GM18511 (cell line): ENCODE data around the gene CAMK1G.

Experiments
- ATAC-seq: cut with Tn5 transposase; IDR thresholded peaks from one replicate; pipeline ENCODE4 v1.9.1; 2021; ENCODE audit warnings: mild to moderate bottlenecking, moderate library complexity; ENCODE audit not compliant: unreplicated experiment

The CAMK1G gene

DNA sequence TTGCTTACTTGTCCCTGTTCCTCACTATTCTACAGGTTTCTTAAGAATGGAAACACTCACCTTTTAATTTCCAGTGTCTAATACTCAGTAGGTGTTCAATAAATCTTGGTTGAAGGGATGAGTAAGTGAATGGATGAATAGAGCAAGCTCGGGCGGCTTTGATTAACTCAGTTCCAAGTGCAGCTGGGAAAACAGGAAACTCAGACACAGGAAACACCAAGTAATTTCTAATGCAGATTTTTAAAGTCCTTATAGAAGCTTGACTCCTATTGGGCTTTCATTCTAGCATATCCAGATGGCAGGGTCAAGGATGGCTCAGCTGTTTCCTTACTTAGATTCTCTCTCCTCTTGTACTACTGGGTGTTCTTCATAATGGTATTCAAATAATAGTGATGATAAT, 14.0 kb downstream of the CAMK1G start:
- no peak for ATAC-seq

DNA sequence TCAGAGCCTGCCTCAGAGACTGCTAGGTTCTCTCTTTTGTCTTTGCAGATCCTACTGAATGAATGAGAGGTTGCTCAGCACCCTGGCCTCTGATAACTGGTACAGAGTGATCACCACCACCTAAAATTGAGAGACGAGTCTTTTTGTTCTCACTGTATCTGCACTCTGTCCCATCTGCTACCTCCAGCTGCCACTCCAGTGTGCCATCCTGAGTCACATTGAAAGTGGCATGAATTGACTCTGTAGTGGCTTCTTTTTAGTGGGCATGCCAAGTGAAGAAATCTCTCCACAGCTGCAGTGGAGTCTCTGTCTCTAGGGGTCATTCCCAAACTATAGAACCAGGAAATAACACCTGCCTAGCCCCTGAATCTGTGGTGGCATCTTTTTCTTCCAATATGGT, 14.7 kb downstream of the CAMK1G start:
- no peak for ATAC-seq

DNA sequence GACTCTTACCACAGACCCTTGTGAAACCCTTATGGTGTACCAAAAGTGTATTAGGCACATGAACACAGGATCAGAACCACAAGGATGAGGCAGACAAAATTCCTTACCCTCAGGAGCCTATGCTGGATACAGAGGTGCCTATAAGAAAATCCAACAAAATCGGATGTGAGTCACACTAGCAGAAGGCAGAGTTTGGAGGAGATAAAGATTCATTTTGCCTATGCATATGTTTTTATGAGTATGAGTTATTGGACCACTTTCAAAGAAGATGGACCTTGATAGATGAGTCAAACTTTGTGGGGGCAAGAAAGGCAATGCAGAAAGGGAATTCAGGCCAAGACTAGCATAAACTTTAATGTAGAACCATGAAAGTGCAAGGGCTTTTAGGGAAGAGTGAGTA, 17.0 kb downstream of the CAMK1G start:
- no peak for ATAC-seq

DNA sequence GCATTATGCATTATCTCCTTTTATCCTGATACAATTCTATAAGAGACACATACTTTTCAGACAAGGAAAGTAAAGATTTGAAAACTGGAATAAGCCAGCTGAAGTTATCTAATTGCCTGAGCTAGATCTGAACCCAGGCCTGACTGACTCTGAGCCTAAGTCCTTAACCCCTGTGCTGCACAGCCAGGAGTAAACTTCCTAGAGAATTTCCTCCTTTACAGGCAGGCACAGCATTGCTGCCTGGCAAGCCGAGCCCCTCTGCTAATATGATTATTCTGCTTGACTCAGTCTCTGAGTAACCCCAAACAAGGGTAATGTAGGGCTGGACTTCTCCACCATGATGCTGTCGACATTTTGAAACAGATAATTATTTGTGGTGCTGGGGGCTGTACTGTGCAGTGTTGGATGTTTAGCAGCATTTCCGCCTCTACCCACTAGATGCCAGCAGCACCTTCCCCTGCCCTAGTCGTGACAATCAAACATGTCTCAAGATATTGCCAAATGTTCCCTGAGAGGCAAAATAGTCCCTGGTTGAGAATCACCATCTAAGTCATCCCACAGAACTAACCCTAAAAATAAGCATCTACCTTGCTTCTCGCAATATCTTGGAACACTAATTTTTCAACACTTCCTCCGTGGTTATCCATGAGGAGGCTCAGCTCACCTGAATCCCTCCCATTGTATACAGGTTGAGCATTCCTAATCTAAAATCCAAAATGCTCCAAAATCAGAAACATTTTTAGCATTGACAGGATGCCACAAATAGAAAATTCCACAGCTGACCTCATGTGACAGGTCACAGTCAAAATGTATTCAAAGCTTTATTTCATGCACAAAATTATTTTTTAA, 18.5 kb downstream of the CAMK1G start:
- ATAC-seq = peak; percentile 79

DNA sequence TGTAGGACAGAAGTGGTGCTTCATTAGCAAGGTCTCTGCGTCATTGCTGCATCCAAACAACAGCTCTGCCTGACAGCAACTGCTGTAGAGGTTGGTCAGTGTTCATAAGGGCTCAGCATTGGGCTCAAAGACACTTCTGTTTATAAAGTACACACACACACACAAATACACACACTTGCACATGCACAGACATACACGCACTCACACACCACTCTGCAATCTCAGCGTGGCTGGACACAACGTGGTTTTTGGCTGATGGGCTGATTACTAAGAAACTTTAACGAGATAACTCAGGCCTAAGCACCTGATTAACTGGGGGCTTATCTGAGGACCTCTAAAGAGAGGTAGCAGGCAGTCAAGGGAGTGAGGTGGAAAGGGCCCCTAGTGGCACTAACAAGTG, 20.4 kb downstream of the CAMK1G start:
- ATAC-seq = no peak

DNA sequence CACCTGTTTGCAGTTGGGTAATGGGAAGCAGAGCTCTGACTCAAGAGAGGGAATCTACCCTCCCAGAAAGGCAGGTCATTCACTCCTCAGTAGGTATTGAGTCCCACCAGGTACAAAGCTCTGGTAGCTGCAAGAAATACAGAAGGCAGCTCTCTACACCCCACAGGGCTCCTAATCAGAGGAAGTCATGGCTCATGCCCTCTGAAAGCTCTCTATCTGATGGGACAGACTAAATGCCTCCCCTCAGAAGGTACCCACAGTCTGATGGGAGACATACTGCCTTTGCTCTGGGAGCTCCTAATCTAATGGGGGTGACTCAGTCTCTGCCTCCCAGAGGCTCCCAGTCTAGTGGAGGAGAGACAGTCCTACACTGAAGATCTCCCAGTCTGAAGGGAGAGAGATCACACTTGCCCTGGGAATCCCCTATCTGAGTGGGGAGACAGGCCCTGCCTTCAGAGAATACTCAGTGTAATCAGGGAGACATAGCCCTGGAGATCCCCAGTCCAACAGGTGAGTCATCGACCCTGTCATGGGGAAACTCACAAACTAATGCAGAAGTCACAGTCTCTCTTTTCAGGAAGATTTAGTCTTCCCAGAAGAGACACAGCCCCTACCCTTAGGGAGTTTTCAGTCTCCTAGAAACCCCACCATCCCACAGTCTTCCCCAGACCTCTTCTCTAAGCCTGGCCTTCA, 23.7 kb downstream of the CAMK1G start:
- ATAC-seq = peak; percentile 92

DNA sequence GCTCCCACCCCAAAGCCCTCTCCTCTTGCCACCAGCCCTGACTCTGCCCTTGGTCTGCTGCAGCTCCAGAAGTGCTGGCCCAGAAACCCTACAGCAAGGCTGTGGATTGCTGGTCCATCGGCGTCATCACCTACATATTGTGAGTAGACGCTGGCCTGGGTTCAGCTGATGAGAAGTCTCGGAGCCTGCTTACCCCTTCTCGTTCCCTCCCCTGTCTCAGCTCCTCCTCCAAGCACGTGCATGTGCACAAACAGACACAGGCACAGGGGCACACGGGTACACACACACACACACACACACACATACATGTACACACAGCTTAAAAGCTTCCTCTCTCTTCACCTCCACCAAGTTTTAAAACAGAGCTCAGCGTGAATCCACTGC, 24.3 kb downstream of the CAMK1G start:
- peak; percentile 40 for ATAC-seq

DNA sequence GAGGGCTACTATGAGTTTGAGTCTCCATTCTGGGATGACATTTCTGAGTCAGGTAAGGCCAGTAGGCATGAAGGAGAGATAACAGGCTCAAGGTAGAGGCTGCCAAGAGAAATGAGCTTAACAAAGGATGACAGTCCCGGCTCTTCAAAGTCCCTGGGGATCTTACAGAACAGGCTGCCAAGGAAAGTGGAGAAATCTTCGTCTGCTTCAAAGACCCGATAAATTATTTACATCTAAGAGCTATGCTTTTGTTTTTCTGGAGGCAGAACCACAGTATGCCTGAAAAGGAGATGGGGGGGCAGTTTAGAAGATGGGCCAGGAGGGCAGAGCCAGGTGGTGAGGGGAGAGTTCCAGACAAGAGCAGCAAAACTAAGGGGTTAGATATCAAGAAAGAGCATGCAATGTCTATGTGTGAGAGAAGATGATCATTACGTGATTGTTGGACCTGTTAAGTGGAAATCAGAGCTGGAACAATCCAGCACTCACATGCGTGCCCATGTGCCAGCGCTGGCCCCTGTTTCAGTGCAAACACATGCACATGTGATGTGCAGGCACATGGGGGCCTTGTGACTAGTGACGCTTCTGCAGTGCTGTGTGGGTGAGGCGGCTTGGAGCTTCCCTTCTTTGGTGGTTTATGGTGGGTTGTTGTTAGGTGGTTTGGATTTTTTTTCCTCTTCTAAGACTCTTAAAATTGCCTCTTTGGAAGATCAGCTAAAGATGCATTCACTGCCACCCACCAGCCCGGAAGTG, 25.7 kb downstream of the CAMK1G start:
- ATAC-seq = no peak

DNA sequence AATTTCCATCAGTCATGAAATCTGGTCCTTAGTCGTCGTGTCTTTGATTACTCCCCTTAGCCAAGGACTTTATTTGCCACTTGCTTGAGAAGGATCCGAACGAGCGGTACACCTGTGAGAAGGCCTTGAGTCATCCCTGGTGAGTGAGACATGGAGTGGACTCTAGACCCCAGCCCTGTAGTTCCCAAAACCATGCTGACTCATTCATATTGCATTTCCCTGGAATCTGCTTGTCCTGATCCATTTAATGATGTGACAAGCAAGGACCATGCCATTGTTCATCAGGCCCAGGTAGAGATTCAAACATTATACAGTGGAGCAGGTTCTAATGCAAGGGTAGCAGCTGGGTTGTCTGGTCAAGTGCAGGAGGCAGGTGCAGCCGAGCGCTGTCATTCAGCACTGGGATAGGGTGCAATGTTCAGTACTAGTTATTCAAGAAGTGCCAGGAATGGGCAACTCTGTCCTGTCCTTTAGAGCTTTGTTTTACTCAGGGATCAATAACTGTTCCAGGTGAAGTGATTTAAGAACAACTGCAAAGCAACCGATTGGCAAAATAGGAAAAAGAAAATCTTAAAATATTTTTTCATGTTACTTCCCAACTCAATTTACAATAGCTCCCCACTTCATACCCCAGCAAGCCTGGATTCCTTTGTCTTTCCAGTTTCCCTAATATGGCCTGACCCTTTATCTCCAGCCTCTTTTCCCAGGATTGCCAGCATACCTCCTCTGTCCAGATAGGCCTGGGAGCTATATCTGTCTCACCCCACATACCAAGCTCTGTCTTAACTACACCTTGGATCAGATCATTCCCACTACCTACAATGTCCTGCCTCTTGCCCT, 26.5 kb downstream of the CAMK1G start:
- ATAC-seq = no peak

DNA sequence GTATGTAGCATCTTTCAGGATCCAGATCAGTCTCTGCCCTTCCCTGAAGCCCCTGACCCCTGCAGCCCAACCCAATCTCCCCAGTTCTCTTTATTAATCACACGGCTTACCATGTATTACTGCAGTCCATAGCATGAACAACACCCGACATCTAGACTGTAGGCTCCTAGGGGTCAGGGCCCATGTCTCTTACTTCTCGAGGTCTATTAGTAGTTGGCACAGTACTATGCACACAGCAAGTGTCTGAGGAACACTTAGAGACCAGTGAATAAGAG, 27.1 kb downstream of the CAMK1G start:
- ATAC-seq = no peak

DNA sequence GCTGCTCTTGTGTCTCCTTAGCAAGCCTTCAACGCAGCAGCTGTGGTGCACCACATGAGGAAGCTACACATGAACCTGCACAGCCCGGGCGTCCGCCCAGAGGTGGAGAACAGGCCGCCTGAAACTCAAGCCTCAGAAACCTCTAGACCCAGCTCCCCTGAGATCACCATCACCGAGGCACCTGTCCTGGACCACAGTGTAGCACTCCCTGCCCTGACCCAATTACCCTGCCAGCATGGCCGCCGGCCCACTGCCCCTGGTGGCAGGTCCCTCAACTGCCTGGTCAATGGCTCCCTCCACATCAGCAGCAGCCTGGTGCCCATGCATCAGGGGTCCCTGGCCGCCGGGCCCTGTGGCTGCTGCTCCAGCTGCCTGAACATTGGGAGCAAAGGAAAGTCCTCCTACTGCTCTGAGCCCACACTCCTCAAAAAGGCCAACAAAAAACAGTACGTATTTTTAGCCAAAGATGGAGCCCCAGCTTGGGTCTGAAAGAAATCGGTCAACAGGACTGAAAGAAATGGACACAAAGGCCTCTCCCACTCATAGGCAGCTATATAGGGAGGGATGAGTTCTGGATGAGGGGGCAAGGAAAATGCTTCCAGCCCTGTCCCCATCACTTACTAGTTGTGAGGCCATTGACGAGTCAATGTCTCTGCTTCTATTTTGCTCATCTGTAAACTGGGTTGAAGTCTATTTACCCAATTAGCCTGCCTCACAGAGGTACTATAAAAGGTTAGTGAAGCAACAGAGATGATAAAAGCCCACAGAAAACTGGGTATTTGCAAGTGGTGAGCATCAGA, 28.5 kb downstream of the CAMK1G start:
- ATAC-seq = no peak

DNA sequence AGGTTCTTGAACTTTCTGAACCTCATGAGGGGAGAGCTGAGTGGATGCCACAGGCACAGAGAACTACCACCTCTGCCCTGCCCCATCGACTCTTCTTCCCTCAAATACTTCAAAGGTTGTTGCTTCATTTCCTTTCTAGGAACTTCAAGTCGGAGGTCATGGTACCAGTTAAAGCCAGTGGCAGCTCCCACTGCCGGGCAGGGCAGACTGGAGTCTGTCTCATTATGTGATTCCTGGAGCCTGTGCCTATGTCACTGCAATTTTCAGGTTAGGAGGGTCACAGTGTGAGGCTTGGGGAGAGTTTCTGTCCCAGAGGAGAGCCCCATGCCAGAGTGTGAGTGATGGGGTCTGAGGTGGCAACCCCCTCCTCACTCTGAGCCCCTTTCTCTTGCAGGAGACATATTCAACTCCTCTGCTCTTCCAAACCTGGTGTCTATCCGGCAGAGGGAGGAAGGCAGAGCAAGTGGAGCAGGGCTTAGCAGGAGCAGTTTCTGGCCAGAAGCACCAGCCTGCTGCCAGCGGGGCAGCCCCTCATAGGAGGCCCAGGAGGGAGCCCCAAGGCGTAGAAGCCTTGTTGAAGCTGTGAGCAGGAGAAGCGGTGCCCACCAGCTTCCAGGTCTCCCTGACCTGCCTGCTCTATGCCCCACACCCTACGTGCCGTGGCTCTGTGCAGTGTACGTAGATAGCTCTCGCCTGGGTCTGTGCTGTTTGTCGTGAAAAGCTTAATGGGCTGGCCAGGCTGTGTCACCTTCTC, 29.3 kb downstream of the CAMK1G start:
- no peak for ATAC-seq

DNA sequence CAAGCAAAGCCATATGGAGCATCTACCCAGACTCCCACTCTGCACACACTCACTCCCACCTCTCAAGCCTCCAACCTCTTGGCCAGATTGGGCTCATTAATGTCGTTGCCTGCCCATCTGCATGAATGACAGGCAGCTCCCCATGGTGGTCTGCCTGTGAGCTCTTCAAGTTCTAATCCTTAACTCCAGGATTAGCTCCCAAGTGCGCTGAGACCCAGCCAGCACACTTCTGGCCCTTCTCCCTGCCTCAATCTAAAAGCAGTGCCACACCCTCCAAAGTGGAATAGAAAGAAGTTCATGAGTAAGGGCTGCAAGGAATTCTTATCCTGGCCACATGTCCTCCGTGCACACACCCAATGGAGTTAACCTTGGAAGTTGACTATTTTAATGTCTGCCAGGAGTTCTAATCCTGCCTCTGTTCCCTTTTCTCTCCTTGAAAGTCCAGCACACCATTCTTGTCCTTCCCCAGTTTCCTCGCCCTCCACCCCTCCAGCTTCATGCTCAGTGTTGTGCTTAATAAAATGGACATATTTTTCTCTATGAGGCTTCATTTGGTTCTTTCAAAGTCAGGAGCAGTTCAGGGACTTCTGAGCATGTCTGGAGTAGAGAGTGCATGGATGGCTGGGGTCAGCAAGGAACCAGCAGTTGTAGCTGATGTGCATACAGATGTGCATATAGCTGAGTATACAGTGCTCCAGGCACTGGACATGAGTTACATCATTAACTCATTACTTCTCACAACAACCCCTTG, 30.1 kb downstream of the CAMK1G start:
- ATAC-seq = no peak

DNA sequence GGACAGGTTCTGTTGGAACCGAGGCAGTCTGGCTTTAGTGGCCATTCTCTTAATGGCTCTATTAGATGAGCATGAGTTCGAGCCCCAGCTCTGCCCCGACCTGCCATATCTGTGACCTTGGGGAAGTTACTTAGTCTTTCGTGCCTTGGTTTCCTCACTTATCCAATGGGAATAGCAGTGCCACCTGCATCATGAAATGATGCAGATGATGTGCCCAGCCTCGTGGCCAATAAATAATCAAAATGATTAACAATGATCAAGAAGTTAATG, 30.6 kb downstream of the CAMK1G start:
- no peak for ATAC-seq

DNA sequence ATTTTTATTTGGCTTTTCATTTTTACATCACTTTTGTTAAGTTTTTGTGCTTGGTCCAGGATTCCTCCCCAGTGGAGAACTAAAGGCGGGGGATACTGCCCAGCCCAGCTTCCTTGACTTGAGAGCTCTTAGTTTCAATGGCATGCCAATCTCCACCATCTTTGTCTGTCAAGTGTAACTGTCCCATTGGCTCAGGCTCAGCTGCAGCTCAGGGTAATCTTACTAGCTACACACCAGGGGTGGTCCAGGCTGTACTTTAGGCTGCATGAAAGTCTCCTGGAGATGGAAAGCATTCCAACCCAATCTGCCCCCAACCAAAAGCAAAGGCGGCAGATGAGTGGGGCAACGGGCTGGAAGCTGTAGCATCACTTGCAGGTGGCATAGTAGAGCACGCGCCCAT, 31.4 kb downstream of the CAMK1G start:
- ATAC-seq = no peak

DNA sequence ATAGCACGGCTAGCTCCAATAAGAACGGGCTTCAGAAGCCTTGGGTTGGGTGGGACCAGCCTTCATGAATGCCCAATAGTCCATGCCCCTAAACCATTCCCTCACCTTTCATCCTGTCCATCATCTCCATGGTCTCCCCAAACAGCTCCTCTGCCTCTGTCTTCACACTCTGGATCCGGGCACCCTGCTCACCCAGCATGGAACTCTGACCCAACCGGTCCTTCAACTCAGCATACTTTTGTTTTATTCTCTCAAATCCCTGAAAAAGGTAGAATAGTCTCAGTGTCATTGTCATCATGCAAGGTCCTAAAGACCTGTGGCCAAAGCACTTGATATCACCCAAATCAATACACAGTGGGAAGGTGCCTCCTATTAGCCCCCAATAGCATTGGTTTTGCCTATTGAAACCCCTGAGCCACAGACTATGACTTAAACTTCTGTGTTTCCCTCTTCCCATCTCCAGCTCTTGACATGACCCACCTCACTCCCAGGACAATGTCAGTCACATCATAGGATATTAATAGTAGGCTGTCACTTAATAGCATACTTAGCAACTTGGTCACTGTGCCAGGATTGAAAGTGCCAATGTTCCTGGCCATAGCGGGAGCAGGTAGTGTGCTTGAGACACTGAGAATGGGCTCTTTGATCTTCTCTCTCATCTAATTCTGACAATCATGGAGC, 33.0 kb downstream of the CAMK1G start:
- ATAC-seq = no peak

DNA sequence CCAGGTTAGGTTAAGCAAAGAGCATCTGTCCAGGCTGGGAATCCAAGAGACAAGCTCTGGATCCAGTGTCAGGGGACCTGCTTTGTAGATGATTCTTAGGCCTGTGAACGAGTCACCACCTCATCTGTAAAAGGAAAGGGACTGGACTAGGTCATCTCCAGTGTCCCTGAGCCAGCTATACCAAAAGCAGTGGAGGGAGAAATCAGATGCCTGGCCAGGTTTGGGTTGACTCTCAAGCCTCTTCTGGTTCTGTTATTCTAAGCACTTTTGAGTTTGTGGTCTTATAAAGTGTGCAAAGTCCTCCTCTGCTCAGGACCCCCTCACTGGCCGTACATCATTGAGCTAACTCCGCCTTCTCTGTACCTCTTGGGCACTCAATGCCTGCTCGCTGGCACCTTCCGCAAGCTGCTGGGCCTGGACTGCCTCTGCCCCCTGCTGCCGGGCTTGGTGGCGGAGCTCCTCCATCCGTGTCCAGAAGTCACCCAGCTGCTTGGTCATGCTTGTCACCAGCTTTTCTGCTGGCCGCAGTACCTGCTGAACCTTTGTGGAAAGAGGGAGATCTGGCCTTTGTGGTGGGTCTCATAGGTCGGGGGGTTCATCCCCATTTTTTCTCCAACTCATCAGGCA, 33.6 kb downstream of the CAMK1G start:
- ATAC-seq = no peak

DNA sequence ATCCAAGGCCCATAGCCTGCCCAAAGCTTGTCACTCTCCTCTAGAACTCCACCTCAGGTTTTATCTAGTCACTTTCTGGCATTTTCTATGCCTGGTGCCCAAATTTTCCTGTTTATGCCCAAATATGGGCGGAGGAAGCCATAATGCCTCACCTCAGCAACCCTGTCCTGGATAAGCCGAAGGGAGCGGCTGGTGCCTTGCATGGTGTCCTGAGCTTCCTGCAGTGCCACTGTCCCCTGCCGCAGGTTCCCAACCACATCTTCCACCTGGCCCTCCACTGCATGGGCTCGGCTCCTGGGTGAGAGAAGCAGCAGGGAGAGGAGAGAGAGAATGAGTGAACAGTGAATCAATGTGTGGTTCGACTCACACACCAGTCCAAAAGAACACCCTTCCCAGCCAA, 34.2 kb downstream of the CAMK1G start:
- ATAC-seq = no peak
